Erythroblast (primary cell): ENCODE measurements around the gene NEU3.
"Not testable (repeated sequence)": the region's sequence is repeated elsewhere in the genome, so short reads cannot be mapped to it uniquely, and the experiment has no call there.

Experiments
- DNase-seq, 2 experiments: peaks; one replicate each; lab custom pipeline; 2025; lab: John Stamatoyannopoulos, UW
- GATA1 ChIP-seq: IDR thresholded peaks from 2 replicates; pipeline ENCODE4 v1.6.1; 2011; ENCODE audit warnings: low read depth, mild to moderate bottlenecking, control low read depth, low read length, moderate library complexity
- POLR2A ChIP-seq: IDR thresholded peaks from 2 replicates; pipeline ENCODE4 v1.6.1; 2011; ENCODE audit warnings: mild to moderate bottlenecking, low read length

Gene NEU3

GRCh38 chr11:75047191-75047590 is 58.5 kb downstream of the NEU3 start:
- no peak for DNase-seq
- TF ChIP-seq POLR2A (no peak), GATA1 (no peak)

- DNase-seq, result not testable (repeated sequence)
Measured at GRCh38 chr11:75049501-75050266, 61.0 kb downstream of the NEU3 start.

- TF ChIP-seq GATA1 (no peak), POLR2A (no peak)
Measured at GRCh38 chr11:75050516-75050915, 61.8 kb downstream of the NEU3 start.

GRCh38 chr11:75051043-75051442 is 62.3 kb downstream of the NEU3 start:
- DNase-seq, result no peak
- TF ChIP-seq GATA1, result no peak
- no peak for TF ChIP-seq POLR2A

More at GRCh38 chr11:75050516-75050915, 61.8 kb downstream of the NEU3 start:
- DNase-seq, result no peak

- DNase-seq, result no peak
- TF ChIP-seq POLR2A (no peak), GATA1 (no peak)
Measured at GRCh38 chr11:75052457-75052856, 63.7 kb downstream of the NEU3 start.

- TF ChIP-seq POLR2A, result no peak
- DNase-seq, result peak in 1 of 2 experiments; percentile 25
Measured at GRCh38 chr11:75055511-75055910, 66.8 kb downstream of the NEU3 start.

- TF ChIP-seq POLR2A, result no peak
- no peak for TF ChIP-seq GATA1
- DNase-seq, result no peak
Measured at GRCh38 chr11:75056814-75057213, 68.1 kb downstream of the NEU3 start.

GRCh38 chr11:75059299-75059698 is 70.6 kb downstream of the NEU3 start:
- no peak for DNase-seq
- TF ChIP-seq GATA1 (no peak), POLR2A (no peak)

GRCh38 chr11:75063741-75064314 is 75.1 kb downstream of the NEU3 start:
- no peak for DNase-seq
- no peak for TF ChIP-seq GATA1
- TF ChIP-seq POLR2A, result no peak

- no peak for DNase-seq
- TF ChIP-seq POLR2A (no peak), GATA1 (no peak)
Measured at GRCh38 chr11:75066061-75066460, 77.3 kb downstream of the NEU3 start.
